Fibroblast of lung (primary cell): ENCODE results near the gene GPX7. TPM values are rescaled to one million over a fixed set of nuclear protein-coding genes. Genes with fewer than 3 reads are reported as not detected.

ENCODE experiments used
- DNase-seq, 2 donors: peaks; one replicate each; pipeline versions ENCODE4 v3.0.0 to v3.0.0-alpha.2; 2010; ENCODE audit warnings: low read depth in 2 of 2
- H2AFZ ChIP-seq: 2 replicates; pipeline ENCODE4 v1.5.1; 2012; ENCODE audit warnings: low read length, control low read depth, inconsistent platforms
- H3K27ac ChIP-seq: 2 replicates; pipeline ENCODE4 v1.5.1; 2011; ENCODE audit warnings: low read length, control low read depth; ENCODE audit not compliant: insufficient read depth
- H3K27me3 ChIP-seq: 2 replicates; pipeline ENCODE4 v1.5.1; 2011; ENCODE audit warnings: mild to moderate bottlenecking, low read length; ENCODE audit not compliant: control insufficient read depth, insufficient read depth
- H3K36me3 ChIP-seq: 2 replicates; pipeline ENCODE4 v1.5.1; 2011; ENCODE audit warnings: low read length; ENCODE audit not compliant: control insufficient read depth, insufficient read depth
- H3K4me1 ChIP-seq: 2 replicates; pipeline ENCODE4 v1.5.1; 2011; ENCODE audit warnings: low read length; ENCODE audit not compliant: control insufficient read depth, insufficient read depth; ENCODE audit errors: extremely low read depth
- H3K4me2 ChIP-seq: 2 replicates; pipeline ENCODE4 v1.5.1; 2011; ENCODE audit warnings: low read length, control low read depth; ENCODE audit not compliant: insufficient read depth; ENCODE audit errors: extremely low read depth
- H3K4me3 ChIP-seq, 4 experiments: fragments of 200-600 bp in 1 of 4; sonication (generic) in 1 of 4; replicated peaks in 1 of 4; 2 replicates each; pipeline ENCODE4 v1.5.1; 2011 to 2016; ENCODE audit warnings: low read length in 4 of 4, low read depth in 3 of 4, mild to moderate bottlenecking in 3 of 4, control low read depth in 2 of 4, inconsistent platforms in 1 of 4, mixed read lengths in 1 of 4; ENCODE audit not compliant: insufficient read depth in 1 of 4; ENCODE audit errors: control extremely low read depth in 1 of 4
- H3K79me2 ChIP-seq: 2 replicates; pipeline ENCODE4 v1.5.1; 2012; ENCODE audit warnings: mild to moderate bottlenecking, low read length, inconsistent platforms; ENCODE audit not compliant: control insufficient read depth, insufficient read depth
- H3K9ac ChIP-seq: 2 replicates; pipeline ENCODE4 v1.5.1; 2011; ENCODE audit warnings: mild to moderate bottlenecking, low read length, control low read depth; ENCODE audit not compliant: insufficient read depth
- H3K9me3 ChIP-seq: 2 replicates; pipeline ENCODE4 v1.5.1; 2012; ENCODE audit warnings: low read depth, low read length; ENCODE audit not compliant: control insufficient read depth, insufficient read depth
- H4K20me1 ChIP-seq: 2 replicates; pipeline ENCODE4 v1.5.1; 2011; ENCODE audit warnings: low read length; ENCODE audit not compliant: control insufficient read depth, insufficient read depth; ENCODE audit errors: extremely low read depth
- EZH2 ChIP-seq: IDR thresholded peaks from 2 replicates; pipeline ENCODE4 v1.5.1; 2012; ENCODE audit warnings: low read length, control low read depth, mild to moderate bottlenecking; ENCODE audit errors: missing control alignments
- polyA plus RNA-seq, 2 donors: library from polyadenylated mRNA; depleted of rRNA in 1 of 2; stranded (reverse) in 1 of 2; unstranded in 1 of 2; fragments of >200 nt; gene quantifications; 2 replicates each; pipeline ENCODE4 v1.2.1, GENCODE V29; 2011 to 2012; ENCODE audit warnings: missing spikeins in 1 of 2
- total RNA-seq: library from RNA; depleted of rRNA; stranded (reverse); fragments of >200 nt; gene quantifications from 2 replicates; pipeline ENCODE4 v1.2.1, GENCODE V29; 2014
- TF ChIP-seq, protein P1 (sequence below), 2 donors: IDR thresholded peaks in 1 of 2; conservative IDR thresholded peaks in 1 of 2; 1 replicate in 1 of 2; 2 replicates in 1 of 2; pipeline ENCODE4 v1.5.1; 2011 to 2012; ENCODE audit warnings: low read length in 2 of 2, control low read depth in 1 of 2, inconsistent platforms in 1 of 2, low read depth in 1 of 2, mild to moderate bottlenecking in 1 of 2

GPX7 gene
- total and polyA plus RNA-seq, 2 donors (not counting 1 experiment from before 2014, with no cell fraction given) = 28.9 to 30.6 TPM

DNA sequence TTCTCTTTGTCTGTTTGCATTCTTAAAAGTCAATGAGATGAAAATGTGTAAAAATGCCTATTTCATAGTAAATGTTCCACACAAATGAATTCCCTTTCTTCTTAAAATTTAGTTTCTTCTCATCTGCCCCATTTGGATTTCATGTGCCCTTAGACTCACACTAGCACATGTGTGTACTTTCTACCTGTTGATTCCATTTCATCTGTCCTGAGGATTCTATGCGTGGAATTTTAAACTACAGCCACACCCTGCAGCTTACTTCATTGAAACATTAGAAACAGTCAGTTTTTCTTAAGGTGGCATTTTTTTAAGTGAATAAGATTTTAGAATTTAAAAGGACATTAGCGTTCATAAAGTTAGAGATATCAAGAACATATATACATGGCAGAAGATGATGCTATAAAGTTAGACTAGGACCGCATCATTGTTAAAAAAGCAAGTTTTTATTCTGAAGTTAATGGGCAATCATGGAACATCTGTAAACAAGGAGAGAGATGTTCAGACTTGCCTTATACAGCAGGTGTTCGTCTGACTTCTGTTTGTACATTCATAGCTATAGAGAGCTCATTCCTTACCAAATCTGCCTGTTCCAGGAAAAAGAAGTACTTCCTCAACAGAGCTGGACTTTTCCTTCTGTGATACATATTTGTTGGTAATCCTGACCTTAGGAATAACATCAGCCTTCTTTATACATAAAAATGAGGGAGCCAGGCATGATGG, 45.4 kb upstream of the GPX7 start:
- H3K9ac ChIP-seq = no peak overlapping the region
- H3K9me3 ChIP-seq = no peaks in the 10 kb centered on the region
- no peak overlapping the region for H3K4me2 ChIP-seq
- H3K36me3 ChIP-seq = no peaks in the 10 kb centered on the region
- no peak for DNase-seq
- no peak overlapping the region for H3K27ac ChIP-seq
- no peak overlapping the region for H2AFZ ChIP-seq
- no peaks in the 10 kb centered on the region for H4K20me1 ChIP-seq
- no peak for TF ChIP-seq EZH2
- TF ChIP-seq, protein P1, sequence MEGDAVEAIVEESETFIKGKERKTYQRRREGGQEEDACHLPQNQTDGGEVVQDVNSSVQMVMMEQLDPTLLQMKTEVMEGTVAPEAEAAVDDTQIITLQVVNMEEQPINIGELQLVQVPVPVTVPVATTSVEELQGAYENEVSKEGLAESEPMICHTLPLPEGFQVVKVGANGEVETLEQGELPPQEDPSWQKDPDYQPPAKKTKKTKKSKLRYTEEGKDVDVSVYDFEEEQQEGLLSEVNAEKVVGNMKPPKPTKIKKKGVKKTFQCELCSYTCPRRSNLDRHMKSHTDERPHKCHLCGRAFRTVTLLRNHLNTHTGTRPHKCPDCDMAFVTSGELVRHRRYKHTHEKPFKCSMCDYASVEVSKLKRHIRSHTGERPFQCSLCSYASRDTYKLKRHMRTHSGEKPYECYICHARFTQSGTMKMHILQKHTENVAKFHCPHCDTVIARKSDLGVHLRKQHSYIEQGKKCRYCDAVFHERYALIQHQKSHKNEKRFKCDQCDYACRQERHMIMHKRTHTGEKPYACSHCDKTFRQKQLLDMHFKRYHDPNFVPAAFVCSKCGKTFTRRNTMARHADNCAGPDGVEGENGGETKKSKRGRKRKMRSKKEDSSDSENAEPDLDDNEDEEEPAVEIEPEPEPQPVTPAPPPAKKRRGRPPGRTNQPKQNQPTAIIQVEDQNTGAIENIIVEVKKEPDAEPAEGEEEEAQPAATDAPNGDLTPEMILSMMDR (conservative IDR thresholded peaks at IDR 0.05 in 1 of 2, IDR thresholded peaks at IDR 0.05 in 1 of 2; ENCODE audit: low read depth in 1 of 2, low read length in 2 of 2) = no peak
- peaks cover 9% of the 10 kb centered on the region for H3K79me2 ChIP-seq
- no peak overlapping the region for H3K4me3 ChIP-seq
- no peaks in the 10 kb centered on the region for H3K27me3 ChIP-seq
- no peaks in the 10 kb centered on the region for H3K4me1 ChIP-seq

DNA sequence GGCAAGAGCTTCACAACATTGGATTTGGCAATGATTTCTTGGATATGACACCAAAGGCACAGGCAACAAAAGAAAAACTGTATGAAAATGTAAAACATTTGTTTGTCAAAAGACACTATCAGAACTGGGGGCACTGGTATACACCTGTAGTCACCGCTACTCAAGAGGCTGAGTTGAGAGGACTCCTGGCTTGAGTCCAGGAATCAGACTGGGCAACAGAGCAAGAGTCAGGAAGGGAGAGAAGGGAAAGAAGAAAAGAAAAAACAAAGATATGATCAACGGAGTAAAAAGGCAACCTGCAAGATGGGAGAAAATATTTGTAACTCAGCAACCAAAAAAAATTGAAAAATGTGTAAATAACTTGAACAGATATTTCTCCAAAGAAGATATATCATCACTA, 43.2 kb upstream of the GPX7 start:
- H3K27me3 ChIP-seq = no peaks in the 10 kb centered on the region
- TF ChIP-seq EZH2 = no peak
- TF ChIP-seq, protein P1 (conservative IDR thresholded peaks at IDR 0.05 in 1 of 2, IDR thresholded peaks at IDR 0.05 in 1 of 2; ENCODE audit: low read depth in 1 of 2, low read length in 2 of 2) = no peak
- H4K20me1 ChIP-seq = no peaks in the 10 kb centered on the region
- H3K4me2 ChIP-seq = no peak overlapping the region
- H3K27ac ChIP-seq = no peak overlapping the region
- no peak overlapping the region for H3K4me3 ChIP-seq
- H3K36me3 ChIP-seq = no peaks in the 10 kb centered on the region
- no peak overlapping the region for H2AFZ ChIP-seq
- H3K4me1 ChIP-seq = no peaks in the 10 kb centered on the region
- no peaks in the 10 kb centered on the region for H3K9me3 ChIP-seq
- DNase-seq = no peak
- no peaks in the 10 kb centered on the region for H3K79me2 ChIP-seq
- H3K9ac ChIP-seq = no peak overlapping the region

DNA sequence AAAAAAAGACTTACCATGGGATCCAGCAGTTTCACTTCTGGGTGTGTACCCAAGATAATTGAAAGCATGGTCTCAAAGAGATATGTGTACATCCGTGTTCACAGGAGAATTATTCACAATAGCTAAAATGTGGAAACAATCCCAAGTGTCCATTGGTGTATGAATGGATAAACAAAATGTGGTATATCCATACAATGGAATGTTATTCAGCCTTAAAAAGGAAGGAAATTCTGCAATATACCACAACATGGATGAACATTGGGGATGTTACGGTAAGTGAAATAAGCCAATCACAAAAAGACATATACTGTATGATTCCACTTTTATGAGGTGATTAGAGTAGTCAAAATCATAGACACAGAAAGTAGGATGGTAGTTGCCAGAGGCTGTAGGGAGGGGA, 42.3 kb upstream of the GPX7 start:
- Histone ChIP-seq H3K79me2 (no peaks in the 10 kb centered on the region), H3K4me2 (no peak overlapping the region), H2AFZ (no peak overlapping the region), H3K27me3 (no peaks in the 10 kb centered on the region), H3K27ac (no peak overlapping the region), H3K4me3 (no peak overlapping the region), H3K4me1 (no peaks in the 10 kb centered on the region), H3K36me3 (no peaks in the 10 kb centered on the region), H3K9me3 (no peaks in the 10 kb centered on the region), H3K9ac (no peak overlapping the region), H4K20me1 (no peaks in the 10 kb centered on the region)
- TF ChIP-seq EZH2 = no peak
- TF ChIP-seq, protein P1 (conservative IDR thresholded peaks at IDR 0.05 in 1 of 2, IDR thresholded peaks at IDR 0.05 in 1 of 2; ENCODE audit: low read depth in 1 of 2, low read length in 2 of 2) = no peak
- DNase-seq = no peak
